Ascending aorta (tissue), 2 donors: ENCODE data around the gene FOXN3. TPM values are rescaled to one million over a fixed set of nuclear protein-coding genes. Genes with fewer than 3 reads are reported as not detected.

Experiments
- DNase-seq, 2 donors: peaks; one replicate each; pipeline ENCODE4 v3.0.0-alpha.2; 2019; ENCODE audit warnings: low spot score in 2 of 2
- H3K27ac ChIP-seq, 2 donors: fragments of 200-600 bp; sonication (generic); one replicate each; pipeline ENCODE4 v1.5.1; 2016 to 2017; ENCODE audit warnings: mild to moderate bottlenecking in 1 of 2
- H3K27me3 ChIP-seq: fragments of 200-600 bp; sonication (generic); one replicate; pipeline ENCODE4 v1.5.1; 2017
- H3K36me3 ChIP-seq, 2 donors: fragments of 200-600 bp; sonication (generic); one replicate each; pipeline ENCODE4 v1.5.1; 2016
- H3K4me1 ChIP-seq, 2 donors: fragments of 200-600 bp; sonication (generic); one replicate each; pipeline ENCODE4 v1.5.1; 2016 to 2017; ENCODE audit warnings: mild to moderate bottlenecking in 1 of 2
- H3K4me3 ChIP-seq, 2 donors: fragments of 200-600 bp; sonication (generic); one replicate each; pipeline ENCODE4 v1.5.1; 2016 to 2017; ENCODE audit warnings: mild to moderate bottlenecking in 1 of 2
- H3K9me3 ChIP-seq, 2 donors: fragments of 200-600 bp; sonication (generic); one replicate each; pipeline ENCODE4 v1.5.1; 2016
- CTCF ChIP-seq, 3 experiments: fragments of 200-600 bp in 2 of 3; fragments of 450-650 bp in 1 of 3; sonication (generic) in 2 of 3; IDR thresholded peaks; one replicate each; pipeline ENCODE4 v1.5.1; 2016 to 2019; ENCODE audit warnings: antibody characterized with exemption in 3 of 3, mild to moderate bottlenecking in 1 of 3, moderate library complexity in 1 of 3
- intact Hi-C: fragments of 100-400 bp; cut with DNase I; formaldehyde crosslinking; loops from one replicate; pipeline ENCODE4 v1.15.1; 2023
- total RNA-seq: library from RNA; depleted of rRNA; stranded (reverse); fragments of >200 nt; gene quantifications from one replicate; pipeline ENCODE4 v1.1.0, GENCODE V29; 2016

The FOXN3 gene
- total RNA-seq, 1 donor from 2014 or later, result 96.3 TPM

DNA sequence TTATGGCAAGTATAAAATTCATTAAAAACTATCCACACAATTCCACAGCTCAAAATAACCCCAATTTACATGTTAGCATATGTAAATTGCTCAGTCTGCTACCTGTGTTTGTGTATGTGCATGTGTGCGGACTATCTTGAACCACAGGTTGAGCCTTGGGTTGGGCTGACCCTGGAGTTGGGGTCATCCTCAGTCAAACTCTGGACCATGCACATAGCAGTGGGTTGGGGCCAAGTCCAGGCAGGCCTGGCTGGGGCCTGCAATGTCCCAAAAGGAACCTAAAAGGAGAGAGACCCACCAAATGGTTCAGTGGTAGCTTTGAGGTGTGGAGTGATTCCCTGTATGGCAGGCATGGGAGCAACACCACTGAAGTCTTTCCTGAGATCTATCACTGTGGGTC, 156.1 kb downstream of the FOXN3 start:
- Histone ChIP-seq H3K36me3 (no peaks in the 10 kb centered on the region), H3K27ac (peak overlapping the region; percentile 37 to 82), H3K27me3 (no peaks in the 10 kb centered on the region), H3K4me3 (no peak overlapping the region), H3K9me3 (no peaks in the 10 kb centered on the region), H3K4me1 (peaks cover 9 to 23% of the 10 kb centered on the region in 2 donors)
- peak in 1 of 2 donors; percentile 55 for DNase-seq
- intact Hi-C loops, result no loop called here
- TF ChIP-seq CTCF (IDR thresholded peaks at IDR 0.05), result no peak

GRCh38 chr14:89259951-89260609, 157.0 kb downstream of the FOXN3 start:
- no peak for TF ChIP-seq CTCF (IDR thresholded peaks at IDR 0.05)
- Histone ChIP-seq H3K4me3 (no peak overlapping the region), H3K27ac (peak overlapping the region in 1 of 2 donors; percentile 48), H3K4me1 (peaks cover 9 to 24% of the 10 kb centered on the region in 2 donors), H3K9me3 (no peaks in the 10 kb centered on the region), H3K36me3 (no peaks in the 10 kb centered on the region), H3K27me3 (no peaks in the 10 kb centered on the region)
- peak in 1 of 2 donors; percentile 40 for DNase-seq
- intact Hi-C loops, result loop anchor here (10.0 kb wide), 1 partner anchor 585 kb away; no protein-coding TSS in a partner anchor

GRCh38 chr14:89258728-89259273, 158.2 kb downstream of the FOXN3 start:
- TF ChIP-seq CTCF (IDR thresholded peaks at IDR 0.05), result no peak
- H3K9me3 ChIP-seq, result no peaks in the 10 kb centered on the region
- peak in 1 of 2 donors; percentile 58 for DNase-seq
- peaks cover 9 to 35% of the 10 kb centered on the region in 2 donors for H3K4me1 ChIP-seq
- H3K27me3 ChIP-seq, result no peaks in the 10 kb centered on the region
- intact Hi-C loops, result loop anchor here (10.0 kb wide), 1 partner anchor 586 kb away; no protein-coding TSS in a partner anchor
- peak overlapping the region; percentile 29 to 30 for H3K27ac ChIP-seq
- no peaks in the 10 kb centered on the region for H3K36me3 ChIP-seq
- no peak overlapping the region for H3K4me3 ChIP-seq

- Histone ChIP-seq H3K36me3 (no peaks in the 10 kb centered on the region), H3K27ac (no peak overlapping the region), H3K4me3 (no peak overlapping the region), H3K4me1 (peaks cover 3 to 34% of the 10 kb centered on the region in 2 donors), H3K27me3 (no peaks in the 10 kb centered on the region), H3K9me3 (no peaks in the 10 kb centered on the region)
- peak in 1 of 2 donors; percentile 53 for DNase-seq
- TF ChIP-seq CTCF (IDR thresholded peaks at IDR 0.05), result no peak
- intact Hi-C loops, result loop anchor here (10.0 kb wide), 1 partner anchor 588 kb away; no protein-coding TSS in a partner anchor
Measured at GRCh38 chr14:89256951-89257350, 160.1 kb downstream of the FOXN3 start.

DNA sequence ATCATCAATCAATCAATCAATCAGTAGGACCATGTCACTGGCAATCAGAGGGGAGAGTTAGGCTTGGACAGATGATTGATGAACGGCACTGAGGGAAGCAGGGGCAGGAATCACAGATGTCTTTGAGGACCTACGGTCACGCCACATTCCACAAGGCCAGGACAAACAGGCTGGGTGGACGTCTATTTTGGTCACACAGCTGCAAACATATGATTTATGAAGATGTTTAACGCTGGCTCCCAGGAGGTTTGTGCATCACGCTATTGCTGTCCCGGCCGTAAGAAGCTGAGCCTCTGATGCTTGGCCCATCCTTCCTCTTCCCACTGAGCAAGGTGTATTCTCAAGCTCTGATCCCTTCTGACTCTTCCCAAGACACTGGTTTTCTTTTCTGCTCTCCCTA, 160.8 kb downstream of the FOXN3 start:
- no peaks in the 10 kb centered on the region for H3K27me3 ChIP-seq
- intact Hi-C loops, result loop anchor here (10.0 kb wide), 1 partner anchor 589 kb away; no protein-coding TSS in a partner anchor
- no peak overlapping the region for H3K4me3 ChIP-seq
- no peaks in the 10 kb centered on the region for H3K36me3 ChIP-seq
- peak overlapping the region; percentile 17 to 58 for H3K27ac ChIP-seq
- TF ChIP-seq CTCF (IDR thresholded peaks at IDR 0.05), result no peak
- no peaks in the 10 kb centered on the region for H3K9me3 ChIP-seq
- no peak for DNase-seq
- H3K4me1 ChIP-seq, result peaks cover 0 to 27% of the 10 kb centered on the region in 2 donors
